Measurements from ENCODE around the gene STOX2.
"Not testable (repeated sequence)": the region's sequence is repeated elsewhere in the genome, so short reads cannot be mapped to it uniquely, and the experiment has no call there.

STOX2 gene

GRCh38 chr4:183940864-183941263 is 35.8 kb downstream of the STOX2 start:
- DNase-seq, result no peak

GRCh38 chr4:183941964-183942363 is 36.9 kb downstream of the STOX2 start:
- no peak for DNase-seq

- DNase-seq, result no peak
These were observed 40.6 kb downstream of the STOX2 start for GRCh38 chr4:183945741-183946140.

- DNase-seq, result no peak
These were observed 45.4 kb downstream of the STOX2 start for GRCh38 chr4:183950536-183950935.

DNA sequence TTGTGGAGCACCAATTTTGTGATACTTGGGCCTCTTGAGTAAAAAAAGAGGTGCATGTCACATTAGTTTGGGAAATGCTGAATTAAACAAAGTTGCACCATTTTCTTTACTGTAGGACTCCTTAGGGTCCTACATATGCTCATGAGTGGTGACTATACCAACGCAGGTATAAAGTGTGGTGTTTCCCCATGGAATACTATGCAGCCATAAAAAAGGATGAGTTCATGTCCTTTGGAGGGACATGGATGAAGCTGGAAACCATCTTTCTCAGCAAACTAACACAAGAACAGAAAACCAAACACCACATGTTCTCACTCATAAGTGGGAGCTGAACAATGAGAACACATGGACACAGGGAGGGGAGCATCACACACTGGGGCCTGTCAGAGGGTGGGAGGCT is 47.5 kb downstream of the STOX2 start:
- DNase-seq, result not testable (repeated sequence)

DNA sequence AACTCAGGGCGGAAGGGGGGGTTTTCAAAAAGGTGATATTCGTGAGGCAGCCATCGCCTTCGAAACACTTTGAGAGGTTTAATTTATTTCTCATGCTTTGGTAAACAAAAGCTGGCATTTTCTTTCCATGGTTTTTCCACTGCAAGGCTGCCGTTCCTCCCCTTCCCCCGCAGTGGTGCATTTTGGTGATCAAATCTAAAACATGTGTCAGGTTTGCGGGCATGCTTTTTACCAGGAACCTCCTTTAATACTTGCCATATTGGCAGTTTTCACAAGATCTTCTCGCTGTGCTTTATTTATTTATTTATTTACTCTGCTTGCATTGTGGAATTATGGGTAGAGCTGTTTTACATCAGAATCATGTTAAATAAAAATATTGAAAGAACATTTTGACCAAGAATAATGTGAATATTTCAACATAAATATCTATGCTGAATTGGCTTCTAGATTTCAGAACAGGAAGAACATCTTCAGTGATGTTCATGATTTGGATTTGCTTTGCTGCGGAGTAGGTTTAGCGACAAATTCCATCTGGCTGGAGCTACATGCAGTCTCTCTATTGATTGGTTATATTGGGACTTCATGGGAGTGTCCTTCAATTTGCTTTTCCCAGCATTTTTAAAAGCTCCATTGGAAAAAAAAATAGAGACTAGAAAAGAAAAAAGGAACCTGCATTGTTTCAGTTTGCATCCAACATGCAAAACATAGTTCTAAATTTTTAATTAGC is 54.4 kb downstream of the STOX2 start:
- no peak for DNase-seq

DNA sequence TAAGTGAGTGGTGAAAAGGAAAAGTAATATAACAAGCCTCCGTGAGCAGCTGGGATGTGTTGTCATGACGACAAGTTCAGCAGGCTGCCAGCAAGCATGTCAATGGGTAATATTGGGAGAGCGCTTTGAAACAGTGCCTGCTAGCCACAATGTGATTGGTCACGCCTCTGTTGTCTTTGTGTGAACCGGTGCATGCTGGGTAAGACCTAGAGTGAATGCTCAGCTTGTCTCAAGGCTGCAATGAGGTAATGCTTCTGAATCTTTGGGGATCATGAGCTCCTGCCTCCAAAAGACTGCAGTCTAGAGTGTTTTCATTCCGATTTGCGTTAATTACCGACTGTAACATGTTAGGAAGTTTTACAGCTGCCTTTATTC is 54.9 kb downstream of the STOX2 start:
- no peak for DNase-seq

GRCh38 chr4:183960962-183961541 is 55.9 kb downstream of the STOX2 start:
- DNase-seq, result no peak

DNA sequence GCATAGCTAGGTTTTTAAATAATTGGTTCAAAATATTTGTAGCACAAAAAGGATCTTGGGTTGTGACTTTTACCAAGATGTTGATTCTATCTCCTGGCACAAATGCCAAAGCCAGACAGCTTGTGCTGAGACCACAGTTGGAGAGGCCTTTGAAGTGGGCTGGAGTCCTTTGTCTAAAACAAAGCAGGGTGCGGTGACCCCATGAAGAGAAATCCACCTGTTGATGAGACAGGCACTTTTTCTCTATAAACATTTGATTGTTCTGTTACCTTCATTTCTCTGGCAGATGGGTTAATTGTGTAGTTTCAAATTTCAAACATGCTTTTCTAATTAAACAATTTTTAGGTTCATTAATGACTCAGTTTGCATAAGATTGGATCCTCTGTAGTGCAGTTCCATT is 56.7 kb downstream of the STOX2 start:
- no peak for DNase-seq

GRCh38 chr4:183962419-183962818 is 57.3 kb downstream of the STOX2 start:
- no peak for DNase-seq

DNA sequence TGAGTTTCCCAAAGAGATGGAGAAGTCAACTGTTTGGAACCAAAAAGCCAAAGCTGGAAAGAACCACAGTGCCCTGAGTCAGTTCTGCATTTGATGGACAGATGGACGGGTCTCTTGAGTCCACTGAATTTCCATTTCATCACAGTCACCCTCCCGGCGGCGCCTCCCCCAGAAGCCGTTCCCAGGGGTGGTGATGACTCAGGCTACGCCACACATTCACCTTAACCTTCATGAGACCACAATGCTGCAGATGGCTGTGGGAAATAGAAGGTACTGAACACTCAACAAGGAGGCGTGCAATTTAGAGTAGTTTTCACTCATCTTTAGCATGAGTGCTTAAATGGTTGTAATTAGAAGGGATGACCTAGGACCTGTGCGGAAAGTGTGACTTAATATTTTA is 61.3 kb downstream of the STOX2 start:
- DNase-seq, result no peak

- no peak for DNase-seq
These were observed 62.2 kb downstream of the STOX2 start for GRCh38 chr4:183967266-183967665.

DNA sequence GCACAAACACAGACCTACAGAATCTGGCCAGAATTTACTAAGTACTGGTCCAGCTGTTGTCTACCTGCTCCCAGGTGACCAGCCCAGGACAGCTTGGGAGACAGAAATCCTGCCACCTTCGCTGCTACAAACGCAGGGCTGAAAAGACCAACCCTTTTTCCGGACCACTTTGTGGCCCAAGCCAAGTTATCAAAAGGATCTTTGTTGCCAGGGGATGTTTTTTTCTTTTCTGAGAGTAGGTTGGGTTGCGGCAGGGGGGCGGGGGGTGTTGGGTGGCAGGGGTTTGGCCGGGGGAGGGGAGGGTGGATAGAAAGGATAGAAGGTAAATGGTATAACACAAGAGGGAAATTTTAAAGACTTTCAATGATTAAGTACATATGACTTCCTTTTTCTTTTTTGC is 63.4 kb downstream of the STOX2 start:
- no peak for DNase-seq

GRCh38 chr4:183968931-183969330 is 63.8 kb downstream of the STOX2 start:
- no peak for DNase-seq

DNA sequence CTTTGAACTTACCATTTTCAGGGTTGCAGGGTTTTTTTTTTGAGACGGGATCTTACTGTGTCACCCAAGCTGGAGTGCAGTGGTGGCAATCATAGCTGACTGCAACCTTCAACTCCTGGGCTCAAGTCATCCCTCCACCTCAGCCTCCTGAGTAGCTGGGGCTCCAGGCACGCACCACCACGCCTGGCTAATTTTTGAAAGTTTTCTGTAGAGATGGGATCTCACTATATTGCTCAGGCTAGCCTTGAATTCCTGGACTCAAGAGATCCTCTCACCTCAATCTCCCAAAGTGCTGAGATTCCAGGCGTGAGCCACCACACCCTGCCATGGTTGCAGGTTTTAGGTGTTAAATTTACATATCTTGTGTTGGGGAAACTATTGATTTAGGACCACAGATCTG is 64.5 kb downstream of the STOX2 start:
- no peak for DNase-seq

DNA sequence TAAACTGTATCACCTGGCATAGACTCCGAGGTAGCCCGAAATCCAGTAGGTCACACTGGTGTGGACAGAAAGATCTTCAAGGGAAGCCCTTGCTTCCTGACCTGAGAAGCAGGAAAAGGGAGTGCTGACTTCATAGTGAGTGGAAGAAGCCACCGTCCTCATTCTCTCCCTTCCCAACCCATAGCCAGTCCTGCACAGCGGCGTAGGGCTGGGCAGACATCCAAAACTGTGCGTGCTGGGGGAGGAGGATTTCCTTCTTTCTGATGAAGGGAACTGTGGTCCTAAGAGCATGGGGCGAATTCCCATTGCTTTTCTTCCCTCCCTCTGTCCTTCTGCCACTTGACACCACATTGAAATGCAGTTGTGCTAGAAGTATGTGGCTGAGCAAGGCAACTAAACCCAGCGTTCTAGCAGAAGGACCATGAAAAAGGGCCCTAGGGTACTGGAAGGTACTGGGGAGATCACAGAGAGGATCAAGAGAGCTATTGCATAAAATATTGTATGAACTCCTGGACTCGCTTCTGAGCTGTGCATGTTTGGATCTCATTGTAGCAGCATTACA is 66.9 kb downstream of the STOX2 start:
- DNase-seq, result no peak

- no peak for DNase-seq
These were observed 72.6 kb downstream of the STOX2 start for GRCh38 chr4:183977707-183978106.

DNA sequence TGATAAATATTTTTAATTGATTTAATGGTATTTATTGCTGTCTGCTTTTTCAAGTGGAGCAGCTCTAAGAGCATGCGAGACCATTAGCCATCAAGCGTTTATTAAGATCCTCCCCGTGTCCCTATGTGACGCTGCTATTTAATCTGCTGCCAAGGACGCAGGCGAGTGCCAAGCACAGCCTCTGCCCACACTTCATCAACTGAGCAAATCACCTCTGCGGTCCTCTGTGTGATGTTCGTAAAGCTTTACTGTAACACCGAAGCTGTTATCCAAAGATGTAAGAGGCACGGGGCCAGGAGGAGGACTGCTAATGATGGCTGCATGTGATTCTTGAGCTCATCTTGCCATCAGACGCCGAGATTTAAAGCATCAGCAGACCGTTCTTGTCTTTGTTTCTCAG is 79.5 kb downstream of the STOX2 start:
- DNase-seq, result no peak

DNA sequence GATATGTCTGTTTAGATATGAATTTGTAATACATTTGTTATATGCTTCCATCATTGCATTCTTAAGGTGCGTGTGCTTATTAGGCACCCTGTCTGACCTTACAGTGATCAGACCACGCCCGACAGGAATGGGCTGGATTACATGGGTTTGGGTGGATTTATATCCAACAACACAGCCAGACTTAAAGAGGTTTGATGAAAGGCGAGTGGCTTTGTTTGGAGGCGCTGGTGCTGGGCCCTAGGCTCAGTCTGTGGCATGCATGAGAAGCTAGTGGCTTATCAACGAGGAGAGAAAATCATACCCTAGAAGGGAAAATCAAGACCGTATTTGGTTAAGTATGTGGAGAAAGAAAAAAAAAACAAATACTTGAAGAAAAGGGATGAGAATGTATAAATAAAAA is 80.7 kb downstream of the STOX2 start:
- DNase-seq, result no peak

DNA sequence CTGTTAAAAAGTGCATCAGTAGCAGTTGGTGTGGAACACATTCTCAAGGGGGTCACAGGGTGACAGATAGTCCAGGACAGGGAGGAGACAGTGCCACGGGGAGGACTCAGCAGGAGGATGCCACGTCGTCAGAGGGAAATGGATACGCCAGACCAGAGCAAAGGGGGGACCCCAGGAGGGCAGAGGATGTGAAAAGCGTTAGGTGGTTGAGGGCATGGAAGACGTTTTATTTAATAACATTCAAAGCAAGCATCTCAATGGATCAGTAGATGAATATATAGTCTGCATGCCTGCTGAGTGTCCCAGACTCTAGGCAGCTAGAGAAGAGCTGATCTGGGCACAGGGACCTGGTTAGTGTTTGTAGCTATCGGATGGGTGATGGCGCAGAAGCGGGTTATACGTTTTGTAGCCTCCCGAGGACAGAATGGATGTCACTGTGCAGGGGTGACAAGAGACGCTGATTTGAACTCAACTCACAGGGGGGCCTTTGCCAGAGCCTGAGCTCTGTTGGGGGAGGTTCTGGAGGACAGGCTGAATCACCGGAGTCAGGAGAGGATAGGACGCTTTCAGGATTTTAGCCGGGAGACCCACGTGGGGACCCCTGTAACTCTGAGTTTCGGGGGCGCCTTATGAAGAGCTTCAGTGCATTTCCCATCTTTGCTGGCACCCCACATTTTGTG is 81.3 kb downstream of the STOX2 start:
- no peak for DNase-seq

GRCh38 chr4:183986971-183987946 is 82.2 kb downstream of the STOX2 start:
- no peak for DNase-seq

DNA sequence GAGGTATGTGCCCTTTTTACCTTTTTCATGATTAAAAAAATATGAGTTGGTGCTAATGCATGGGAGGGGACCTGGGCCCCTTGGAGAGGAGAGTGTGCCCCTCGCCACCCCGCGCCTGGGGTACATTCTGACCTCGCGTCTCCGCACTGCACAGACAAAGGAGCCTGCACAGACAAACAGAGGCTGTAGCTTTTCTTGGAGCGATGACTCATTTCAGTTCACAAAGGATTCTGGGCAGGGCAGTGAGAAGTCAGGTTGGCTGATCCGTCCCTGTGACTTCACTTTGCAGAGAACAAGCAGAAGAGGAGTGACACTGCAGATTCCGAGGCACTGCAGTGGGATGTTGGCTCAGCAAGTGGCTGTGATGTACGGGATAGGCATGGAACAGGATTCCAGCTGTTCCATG is 82.9 kb downstream of the STOX2 start:
- no peak for DNase-seq

DNA sequence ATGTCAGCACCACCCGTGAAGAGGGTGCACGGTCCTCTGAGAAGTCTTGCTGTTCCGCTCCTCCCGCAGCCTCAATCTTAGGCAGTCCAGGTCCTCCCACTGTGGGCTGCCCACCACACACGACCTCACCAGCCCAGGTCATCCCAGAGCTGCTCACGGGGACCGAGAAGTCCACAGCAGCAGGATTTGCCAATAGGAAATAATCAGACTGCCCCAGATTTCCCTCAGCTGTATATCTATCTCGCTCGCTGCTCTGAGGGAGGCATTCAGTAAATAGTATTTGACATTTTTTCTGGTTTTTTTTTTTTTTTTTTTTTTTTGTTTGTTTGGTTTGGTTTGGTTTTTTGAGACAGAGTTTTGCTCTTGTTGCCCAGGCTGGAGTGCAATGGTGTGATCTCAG is 83.8 kb downstream of the STOX2 start:
- DNase-seq, result no peak

Data from activated CD4-positive, alpha-beta T cell treated with anti-CD3 and anti-CD28 coated beads, Interleukin-2, amount 50 U/mL, for 4 hours (primary cell).